ENCODE data around the gene RAF1.
A peak's percentile ranks its signal among the peaks of the same experiment; 100 is the strongest.
"Not testable (repeated sequence)": the region's sequence is repeated elsewhere in the genome, so short reads cannot be mapped to it uniquely, and the experiment has no call there.

Gene RAF1

DNA sequence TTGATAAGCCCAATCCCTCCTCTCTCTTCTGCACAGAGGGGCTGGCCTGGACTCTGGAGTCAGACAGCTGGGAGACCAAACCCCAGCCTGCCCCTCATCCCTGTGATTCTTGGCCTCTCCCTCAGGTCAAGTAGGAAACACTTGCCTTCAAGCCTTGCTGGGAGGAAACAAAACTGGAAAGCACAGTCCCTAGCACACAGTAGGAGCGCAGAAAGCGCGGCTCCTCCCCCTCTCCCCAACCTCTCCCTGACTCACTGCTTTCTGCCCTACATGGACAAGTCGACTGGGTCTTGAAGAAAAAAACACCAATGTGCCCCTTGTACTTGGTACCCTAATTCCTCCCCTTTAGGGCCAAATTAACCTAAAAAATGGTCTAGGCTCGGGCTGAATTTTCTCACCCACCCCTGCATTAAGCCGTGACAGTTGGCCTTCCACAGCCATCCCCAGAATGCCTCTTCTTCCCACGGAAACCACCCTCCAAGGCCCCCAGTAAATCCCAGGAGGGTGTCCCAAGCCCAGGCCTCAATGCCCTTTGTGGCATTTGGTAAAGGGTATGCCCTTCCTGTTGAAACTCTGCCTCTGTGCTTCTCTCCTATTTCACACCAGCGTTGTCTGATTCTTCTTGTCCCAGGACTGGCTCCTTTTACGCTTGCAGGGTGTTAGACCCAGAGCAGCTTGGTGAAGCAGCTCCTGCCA lies 11.3 kb upstream of the RAF1 start:
- no peak for DNase-seq (ENCODE audit: low spot score)

DNA sequence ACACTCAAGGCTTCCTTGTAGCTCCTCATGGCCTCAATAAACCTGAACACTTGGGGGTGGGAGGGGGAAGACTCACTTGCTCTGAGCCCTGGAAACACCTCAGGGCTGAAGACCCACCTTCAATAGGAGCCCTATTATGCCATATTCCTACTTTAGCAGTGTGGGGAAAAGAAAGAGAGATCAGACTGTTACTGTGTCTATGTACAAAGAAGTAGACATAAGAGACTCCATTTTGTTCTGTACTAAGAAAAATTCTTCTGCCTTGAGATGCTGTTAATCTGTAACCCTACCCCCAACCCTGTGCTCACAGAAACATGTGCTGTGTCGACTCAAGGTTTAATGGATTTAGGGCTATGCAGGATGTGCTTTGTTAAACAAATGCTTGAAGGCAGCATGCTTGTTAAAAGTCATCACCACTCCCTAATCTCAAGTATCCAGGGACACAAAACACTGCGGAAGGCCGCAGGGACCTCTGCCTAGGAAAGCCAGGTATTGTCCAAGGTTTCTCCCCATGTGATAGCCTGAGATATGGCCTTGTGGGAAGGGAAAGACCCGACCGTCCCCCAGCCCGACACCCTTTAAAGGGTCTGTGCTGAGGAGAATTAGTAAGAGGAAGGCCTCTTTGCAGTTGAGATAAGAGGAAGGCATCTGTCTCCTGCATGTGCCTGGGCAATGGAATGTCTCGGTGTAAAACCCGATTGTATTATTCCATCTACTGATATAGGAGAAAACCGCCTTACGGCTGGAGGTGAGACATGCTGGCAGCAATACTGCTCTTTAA lies 10.2 kb upstream of the RAF1 start:
- not testable (repeated sequence) for DNase-seq (ENCODE audit: low spot score)

DNA sequence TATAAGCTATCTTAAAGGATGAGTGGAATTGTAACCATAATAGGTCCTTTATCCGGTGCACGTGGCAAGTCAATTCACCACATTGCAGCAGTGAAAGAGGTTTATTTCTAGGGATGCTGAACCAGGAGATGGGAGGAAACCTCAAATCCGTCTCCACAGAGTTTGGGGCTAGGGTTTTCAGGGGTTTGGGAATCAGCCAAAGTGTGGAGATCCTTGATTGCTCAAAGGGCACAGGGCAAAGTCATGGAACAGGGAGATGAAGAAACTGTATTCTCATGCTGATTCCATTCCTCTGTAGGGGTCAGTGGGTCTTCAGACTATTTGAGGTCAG lies 7.2 kb upstream of the RAF1 start:
- DNase-seq (ENCODE audit: low spot score) = no peak

DNA sequence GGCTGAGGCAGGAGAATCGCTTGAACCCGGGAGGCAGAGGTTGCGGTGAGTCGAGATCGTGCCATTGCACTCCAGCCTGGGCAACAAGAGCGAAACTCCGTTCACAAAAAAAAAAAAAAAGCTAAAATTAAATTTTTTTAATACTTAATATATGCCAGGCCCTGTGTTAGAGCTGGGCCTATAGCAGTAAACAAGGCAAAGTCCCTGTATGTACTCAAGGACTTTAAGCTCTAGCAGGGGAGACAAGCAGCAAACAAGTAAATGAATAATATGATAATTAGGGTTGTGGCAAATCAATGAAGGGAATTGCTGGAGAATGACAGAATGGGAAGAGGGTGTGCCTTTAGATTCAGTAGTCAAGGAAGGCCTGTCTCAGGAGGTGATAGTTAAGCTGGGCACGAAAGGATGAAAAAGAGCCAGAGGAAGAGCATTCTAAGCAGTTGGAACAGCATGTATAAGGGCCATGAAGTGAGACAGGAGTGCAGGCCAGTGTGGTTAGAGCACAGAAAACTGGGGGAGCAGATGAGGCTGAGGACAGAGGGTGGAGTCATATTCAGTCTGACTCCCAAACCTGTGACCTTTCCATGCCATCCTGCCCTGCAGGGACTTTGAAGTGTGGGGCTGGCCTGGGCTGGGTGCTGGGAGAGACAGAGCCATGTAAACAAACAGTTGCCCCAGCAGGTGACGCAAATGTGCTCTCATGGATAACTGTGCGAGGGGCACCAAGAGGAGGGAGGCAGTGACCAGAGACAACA lies 6.6 kb upstream of the RAF1 start:
- DNase-seq (ENCODE audit: low spot score) = no peak

DNA sequence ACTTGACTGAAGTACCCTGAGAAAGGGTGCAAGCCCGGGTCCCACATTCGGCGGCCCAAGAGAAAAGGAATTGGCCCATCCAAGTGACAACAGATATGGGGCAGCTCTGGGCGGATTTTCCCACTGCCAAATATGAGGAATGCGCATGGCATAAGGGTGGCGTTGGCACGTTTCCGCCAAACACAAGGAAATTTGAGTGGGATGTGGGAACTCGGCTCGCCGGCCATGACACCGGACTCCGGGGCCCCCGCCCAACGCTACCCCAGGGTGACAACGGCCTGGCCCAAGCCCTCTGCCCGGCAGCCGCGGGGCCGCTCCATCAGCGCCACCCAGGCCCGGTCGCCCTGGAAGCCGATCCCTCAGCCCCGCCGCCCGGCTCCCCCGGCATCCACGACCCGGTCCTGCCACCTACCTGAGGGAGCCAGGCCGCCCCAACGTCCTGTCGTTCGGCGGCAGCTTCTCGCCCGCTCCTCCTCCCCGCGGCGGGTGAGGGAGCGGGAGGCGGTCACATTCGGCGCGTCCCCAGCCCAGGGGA lies 449 bp downstream of the RAF1 start:
- no peak for DNase-seq (ENCODE audit: low spot score)

DNA sequence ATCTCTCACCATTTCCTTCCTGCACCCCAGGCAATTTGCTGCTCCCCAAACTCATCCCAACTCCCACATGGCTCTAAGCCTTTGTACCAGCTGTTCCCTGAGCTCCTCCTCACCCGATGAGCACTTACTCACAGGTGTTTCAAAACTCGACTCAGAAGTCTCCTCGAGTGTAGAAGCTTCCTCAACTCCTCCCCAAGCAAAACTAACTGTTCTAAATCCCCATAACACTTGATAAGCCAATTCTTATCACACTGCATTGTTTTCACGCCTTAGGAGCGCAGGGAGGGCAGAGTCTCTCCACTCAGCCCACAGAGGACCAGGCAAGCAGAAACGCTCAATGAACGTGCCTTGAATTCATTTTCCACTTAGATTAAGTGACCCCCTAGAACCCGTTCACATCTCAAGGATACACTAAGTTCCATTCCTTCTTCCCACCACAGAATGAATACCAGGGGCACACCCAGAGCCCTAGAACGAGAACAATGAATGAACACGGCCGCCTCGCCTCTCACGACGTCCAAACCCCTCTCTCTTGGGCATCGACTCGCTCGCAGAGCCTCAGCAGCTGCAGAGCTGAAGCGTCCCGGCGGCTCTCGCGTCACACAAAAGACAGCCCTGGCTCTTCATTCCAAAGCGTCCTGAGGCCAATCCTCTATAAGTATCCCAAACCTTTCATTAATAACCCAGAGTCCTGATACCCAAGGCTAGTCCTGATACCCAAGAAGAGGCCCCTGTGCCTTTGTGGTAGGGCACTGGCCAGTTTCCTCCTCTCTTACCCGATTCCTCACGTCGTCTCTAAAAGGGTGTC lies 1.1 kb downstream of the RAF1 start:
- DNase-seq (ENCODE audit: low spot score) = peak; percentile 50

DNA sequence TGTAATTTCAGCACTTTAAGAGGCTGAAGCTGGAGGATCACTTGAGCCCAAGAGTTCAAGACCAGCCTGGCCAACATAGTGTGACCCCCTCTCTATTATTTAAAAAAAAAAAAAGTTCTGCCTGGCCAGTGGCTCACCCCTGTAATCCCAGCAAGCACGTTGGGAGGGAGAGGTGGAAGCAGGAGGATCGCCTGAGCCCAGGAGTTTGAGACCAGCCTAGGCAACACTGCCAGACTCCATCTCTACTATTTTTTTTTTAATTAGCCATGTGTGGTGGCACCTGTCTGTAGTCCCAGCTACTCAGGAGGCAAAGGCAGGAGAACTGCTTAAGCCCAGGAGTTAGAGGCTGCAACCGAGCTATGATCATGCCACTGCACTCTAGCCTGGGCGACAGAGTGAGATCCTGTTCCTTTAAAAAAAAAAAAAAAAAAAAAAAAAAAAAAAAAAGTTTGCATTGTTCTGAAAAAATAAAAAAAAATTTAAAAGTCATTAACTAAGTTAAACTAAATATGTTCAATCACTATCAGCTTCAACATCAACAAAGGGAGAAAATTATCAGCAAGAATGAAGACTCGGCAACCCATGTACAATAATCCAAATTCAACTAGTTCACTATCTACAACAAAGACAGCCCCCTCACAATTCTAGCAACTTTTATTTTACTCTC lies 1.9 kb downstream of the RAF1 start:
- no peak for DNase-seq (ENCODE audit: low spot score)

DNA sequence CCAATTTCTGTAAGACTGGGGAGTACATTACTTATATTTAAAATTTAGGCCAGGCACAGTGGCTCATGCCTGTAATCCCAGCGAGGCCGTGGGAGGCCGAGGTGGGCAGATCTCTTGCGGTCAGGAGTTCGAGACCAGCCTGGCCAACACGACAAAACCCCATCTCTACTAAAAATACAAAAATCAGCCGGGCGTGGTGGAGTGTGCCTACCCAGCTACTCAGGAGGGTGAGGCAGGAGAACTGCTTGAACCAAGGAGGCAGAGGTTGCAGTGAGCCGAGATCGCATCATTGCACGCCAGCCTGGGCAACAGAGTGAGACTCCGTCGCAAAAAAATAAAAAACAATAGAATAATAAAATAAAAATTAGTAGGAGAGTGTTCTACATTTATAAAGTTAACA lies 2.5 kb downstream of the RAF1 start:
- not testable (repeated sequence) for DNase-seq (ENCODE audit: low spot score)

DNA sequence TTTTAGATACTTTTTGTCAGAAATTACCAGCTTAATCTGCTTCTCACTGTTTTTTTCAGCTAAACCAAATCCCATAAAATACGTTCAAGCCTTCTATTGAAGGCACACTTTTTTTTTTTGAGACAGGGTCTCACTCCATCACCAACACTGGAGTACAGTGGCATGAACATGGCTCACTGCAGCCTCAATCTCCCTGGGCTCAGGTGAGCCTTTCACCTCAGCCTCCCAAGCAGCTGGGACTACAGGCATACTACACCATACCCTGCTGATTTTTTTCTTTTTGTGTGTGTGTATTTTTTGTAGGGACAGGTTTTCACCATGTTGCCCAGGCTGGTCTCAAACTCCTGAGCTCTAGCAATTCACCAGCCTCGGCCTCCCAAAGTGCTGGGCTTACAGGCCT lies 3.7 kb downstream of the RAF1 start:
- DNase-seq (ENCODE audit: low spot score) = no peak

DNA sequence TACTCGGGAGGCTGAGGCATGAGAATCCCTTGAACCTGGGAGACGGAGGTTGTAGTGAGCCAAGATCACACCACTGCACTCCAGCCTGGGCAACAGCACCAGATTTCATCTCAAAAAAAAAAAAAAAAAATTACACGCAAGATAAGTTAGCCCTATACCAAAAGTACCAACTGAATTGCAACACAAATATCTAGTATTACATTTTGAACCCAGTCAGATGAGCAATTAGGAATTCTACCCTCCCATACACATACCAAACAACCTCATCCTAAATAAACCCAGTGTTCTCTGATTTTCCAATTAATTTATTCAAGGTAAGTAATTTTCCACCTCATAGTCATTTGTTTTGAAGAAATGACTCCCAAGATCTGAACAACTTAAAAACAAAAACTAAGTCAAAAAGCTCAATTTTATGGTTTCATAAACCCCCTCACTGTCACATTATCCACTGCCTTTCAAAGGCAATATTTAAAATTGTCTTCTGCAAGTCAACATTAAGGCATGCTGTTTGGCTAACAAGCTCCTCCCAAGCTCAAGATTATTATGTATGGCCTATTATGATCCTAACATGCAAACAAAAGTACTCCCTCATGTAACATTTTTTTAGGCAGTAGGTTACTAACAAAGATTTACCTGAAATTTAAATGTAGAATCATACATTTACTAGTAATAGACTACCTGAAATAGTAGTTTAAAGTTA lies 4.5 kb downstream of the RAF1 start:
- no peak for DNase-seq (ENCODE audit: low spot score)

DNA sequence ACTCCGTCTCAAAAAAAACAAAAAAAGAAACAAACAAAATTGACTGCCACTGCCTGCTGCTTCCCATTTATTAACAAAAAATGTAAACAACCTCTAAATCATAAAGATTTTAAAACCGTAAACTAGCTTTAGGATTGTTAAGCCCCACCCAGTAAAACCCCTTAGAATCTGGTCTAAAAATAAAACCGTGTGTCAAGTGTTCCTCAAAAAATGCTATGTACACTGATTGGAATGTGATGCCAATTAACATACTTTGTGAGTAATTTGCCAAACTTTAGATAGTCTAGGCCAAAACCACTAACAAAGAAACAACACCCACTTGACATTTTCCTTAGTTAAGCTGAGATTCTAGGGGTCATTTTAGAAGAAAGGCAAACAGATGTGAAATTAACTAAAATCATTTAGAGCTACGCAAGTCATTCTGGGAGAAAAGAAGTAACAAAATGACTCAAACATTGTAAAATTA lies 5.3 kb downstream of the RAF1 start:
- no peak for DNase-seq (ENCODE audit: low spot score)

DNA sequence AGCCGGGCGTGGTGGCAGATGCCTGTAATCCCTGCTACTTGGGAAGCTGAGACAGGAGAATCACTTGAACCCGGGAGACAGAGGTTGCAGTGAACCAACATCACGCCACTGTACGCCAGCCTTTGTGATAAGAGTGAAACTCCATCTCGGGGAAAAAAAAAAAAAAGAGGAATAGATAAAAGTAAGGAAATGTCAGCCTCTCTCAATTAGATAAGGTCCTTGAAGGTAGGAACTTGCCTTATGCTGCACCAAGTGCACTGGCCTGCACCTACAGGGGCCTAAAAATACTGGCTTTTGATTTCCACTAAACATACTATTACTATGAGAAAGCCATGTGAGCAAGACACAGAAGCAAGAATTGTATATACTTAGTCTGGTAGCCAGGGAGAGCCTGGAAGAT lies 7.1 kb downstream of the RAF1 start:
- no peak for DNase-seq (ENCODE audit: low spot score)

DNA sequence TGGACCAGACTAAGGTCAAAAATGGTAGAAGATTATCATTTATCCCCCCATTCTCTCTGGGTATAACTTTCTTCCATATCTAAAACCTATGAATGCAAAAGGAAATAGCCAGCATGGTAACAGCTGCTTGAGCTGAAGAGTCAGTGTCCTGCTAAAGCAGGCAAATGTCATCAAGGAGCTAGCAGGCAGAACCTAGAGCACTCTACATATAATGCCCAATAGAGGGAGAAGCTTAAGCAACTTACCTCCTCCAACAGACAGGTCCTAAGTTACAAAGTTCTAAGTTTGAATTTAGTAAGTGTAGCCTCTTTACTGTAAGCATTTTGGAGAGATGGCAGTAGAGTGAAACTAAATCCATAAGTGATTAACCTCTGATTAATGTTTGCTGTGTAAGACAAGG lies 7.7 kb downstream of the RAF1 start:
- no peak for DNase-seq (ENCODE audit: low spot score)

DNA sequence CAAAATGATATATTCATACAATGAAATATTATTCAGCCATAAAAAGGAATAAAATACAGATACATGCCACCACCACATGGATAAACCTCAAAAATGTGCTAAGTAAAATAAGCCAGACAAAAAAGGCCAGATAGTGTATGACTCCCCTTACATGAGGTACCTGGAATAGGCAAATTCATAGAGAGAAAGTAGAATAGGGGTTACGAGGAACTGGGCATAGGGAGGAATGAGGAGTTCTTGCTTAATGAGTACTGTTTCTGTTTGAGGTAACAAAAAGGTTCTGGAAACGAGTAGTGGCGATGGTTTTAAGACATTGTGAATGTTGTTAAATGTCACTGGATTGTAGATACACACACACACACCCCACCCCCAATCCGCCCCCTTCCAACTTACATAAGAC lies 8.2 kb downstream of the RAF1 start:
- DNase-seq (ENCODE audit: low spot score) = no peak

DNA sequence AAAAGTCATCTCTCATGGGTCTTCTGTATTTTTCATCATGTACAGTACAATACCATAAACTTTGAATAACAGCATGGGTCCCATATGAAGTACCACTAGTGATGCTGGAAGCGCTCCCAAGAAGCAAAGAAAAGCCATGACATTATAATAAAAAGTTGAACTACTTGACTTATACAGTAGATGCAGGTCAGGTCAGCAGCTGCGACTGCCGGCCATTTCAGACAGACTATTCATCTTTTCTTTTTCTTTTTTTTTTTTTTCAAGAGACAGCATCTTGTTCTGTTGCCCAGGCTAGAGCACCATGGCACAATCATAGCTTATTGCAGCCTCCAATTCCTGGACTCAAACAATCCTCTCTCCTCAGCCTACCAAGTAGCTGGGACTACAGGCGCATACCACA lies 10.2 kb downstream of the RAF1 start:
- DNase-seq (ENCODE audit: low spot score) = no peak

DNA sequence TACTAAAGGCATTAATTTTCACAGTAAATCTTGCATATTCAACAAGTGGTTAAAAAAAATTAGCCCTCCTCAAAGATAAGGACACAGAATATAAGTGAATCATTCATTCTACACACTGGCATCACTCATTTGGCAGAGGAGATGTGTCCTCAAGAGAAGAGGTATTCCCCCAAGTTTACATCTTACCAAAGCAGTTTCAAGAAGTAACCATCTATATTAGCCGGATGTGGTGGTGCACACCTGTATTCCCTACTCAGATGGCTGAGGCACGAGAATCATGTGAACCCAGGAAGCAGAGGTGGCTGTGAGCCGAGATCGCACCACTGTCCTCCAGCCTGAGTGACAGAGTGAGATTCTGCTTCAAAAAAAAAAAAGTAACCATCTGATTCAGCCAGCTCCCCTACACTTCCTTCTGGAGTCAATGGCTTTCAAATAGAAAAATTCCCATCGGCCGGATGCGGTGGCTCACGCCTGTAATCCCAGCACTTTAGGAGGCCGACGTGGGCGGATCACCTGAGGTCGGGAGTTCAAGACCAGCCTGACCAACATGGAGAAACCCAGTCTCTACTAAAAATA lies 15.4 kb downstream of the RAF1 start:
- no peak for DNase-seq (ENCODE audit: low spot score)

DNA sequence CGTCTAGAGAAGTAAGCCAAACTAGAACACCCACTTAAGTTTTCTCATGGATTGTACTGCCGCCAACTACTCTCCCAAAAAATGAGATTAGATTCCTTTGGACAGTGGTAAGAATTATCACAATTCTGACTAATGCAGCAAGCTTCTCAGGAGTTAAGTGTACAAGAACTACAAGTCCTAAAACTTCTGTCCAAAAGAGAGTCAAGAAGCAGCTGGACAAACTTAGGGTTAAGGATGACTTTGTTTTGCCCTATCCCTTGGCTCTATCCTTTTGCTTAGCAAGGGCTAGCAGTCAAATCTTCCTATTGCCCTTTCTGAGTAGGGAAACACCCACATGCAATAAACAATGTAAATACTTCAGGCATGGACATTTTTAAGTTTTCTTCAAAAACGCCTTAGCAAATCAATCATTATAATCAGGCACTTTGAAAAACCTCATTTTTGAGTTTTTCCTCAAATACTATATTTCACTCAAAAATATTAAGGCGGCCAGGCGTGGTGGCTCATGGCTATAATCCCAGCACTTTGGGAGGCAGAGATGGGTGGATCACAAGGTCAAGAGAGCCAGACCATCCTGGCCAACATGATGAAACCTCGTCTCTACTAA lies 19.5 kb downstream of the RAF1 start:
- no peak for DNase-seq (ENCODE audit: low spot score)

DNA sequence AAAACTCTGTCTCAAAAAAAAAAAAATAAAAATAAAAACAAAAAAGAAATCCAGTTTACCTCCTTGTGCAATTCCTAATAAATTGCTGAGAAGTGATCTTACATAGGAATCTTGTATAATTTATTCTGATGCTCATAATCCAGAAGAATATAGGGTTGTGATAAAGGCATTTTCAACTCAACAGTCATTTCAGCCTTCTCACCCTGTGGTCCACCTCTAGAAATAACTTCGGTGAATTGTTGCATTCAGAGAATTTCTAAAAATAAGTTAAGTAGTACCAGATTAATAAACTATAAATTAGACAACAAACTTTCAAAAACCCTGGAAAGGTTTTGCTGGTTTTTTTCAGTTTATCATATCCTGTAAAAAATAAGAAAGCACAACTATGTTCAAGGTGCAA lies 20.2 kb downstream of the RAF1 start:
- no peak for DNase-seq (ENCODE audit: low spot score)

DNA sequence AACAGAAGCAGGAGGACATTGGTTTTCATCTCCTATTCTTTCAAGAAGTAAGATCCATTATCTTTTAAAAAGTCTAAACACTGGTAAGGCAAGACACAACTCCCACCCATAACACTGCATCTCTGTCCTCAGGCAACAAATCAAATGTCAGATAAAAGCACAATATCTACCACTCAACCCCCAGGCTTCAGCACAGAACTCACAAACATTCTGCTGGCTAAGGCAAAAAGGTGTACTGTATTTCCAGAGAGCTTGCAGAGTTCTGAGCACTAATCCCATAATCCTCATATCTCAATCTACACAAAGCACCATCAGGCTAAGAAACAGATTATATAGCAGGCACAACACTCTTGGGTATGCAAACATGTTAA lies 20.9 kb downstream of the RAF1 start:
- DNase-seq (ENCODE audit: low spot score) = no peak

DNA sequence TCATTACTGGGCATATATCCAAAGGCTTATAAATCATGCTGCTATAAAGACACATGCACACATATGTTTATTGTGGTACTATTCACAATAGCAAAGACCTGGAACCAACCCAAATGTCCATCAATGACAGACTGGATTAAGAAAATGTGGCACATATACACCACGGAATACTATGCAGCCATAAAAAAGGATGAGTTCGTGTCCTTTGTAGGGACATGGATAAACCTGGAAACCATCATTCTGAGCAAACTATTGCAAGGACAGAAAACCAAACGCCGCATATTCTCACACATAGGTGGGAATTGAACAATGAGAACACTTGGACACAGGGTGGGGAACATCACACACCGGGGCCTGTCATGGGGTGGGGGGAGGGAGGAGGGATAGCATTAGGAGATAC lies 23.1 kb downstream of the RAF1 start:
- DNase-seq (ENCODE audit: low spot score) = not testable (repeated sequence)
